HL-60 (cell line): ENCODE results near the gene FAM47B.

Source experiments
- DNase-seq, 2 experiments: peaks; one replicate each; pipeline ENCODE4 v3.0.0-alpha.2; 2010 to 2020; ENCODE audit warnings: low read depth in 1 of 2, low spot score in 1 of 2
- H3K27ac ChIP-seq: fragments of 250-450 bp; sonication (Bioruptor Pico); replicated peaks from 2 replicates; pipeline ENCODE4 v1.5.1; 2020; ENCODE audit warnings: mild to moderate bottlenecking, moderate library complexity
- H3K27me3 ChIP-seq: fragments of 250-450 bp; sonication (Bioruptor Pico); 2 replicates; pipeline ENCODE4 v1.5.1; 2021; ENCODE audit warnings: mild to moderate bottlenecking, moderate library complexity; ENCODE audit not compliant: insufficient read depth, poor library complexity, severe bottlenecking
- H3K4me3 ChIP-seq: replicated peaks from 2 replicates; pipeline ENCODE4 v1.5.1; 2011; ENCODE audit warnings: mild to moderate bottlenecking, control low read depth, low read length; ENCODE audit not compliant: insufficient read depth
- CTCF ChIP-seq: IDR thresholded peaks from one replicate; pipeline ENCODE4 v1.5.1; 2011; ENCODE audit warnings: low read length, control low read depth, inconsistent platforms; ENCODE audit not compliant: insufficient read depth
- GABPA ChIP-seq: IDR thresholded peaks from 2 replicates; pipeline ENCODE4 v1.6.1; 2012; ENCODE audit warnings: low read depth
- POLR2AphosphoS5 ChIP-seq: IDR thresholded peaks from 2 replicates; pipeline ENCODE4 v1.6.1; 2012; ENCODE audit warnings: low read depth
- REST ChIP-seq: IDR thresholded peaks from 2 replicates; pipeline ENCODE4 v1.6.1; 2012; ENCODE audit warnings: low read depth; ENCODE audit not compliant: insufficient replicate concordance
- SPI1 ChIP-seq: IDR thresholded peaks from 2 replicates; pipeline ENCODE4 v1.6.1; 2012; ENCODE audit warnings: low read depth, mild to moderate bottlenecking, borderline replicate concordance

FAM47B gene

GRCh38 chrX:34903316-34903715, 39.3 kb upstream of the FAM47B start:
- TF ChIP-seq REST (no peak), CTCF (no peak), SPI1 (no peak), POLR2AphosphoS5 (no peak), GABPA (no peak)
- Histone ChIP-seq H3K27ac (no peak overlapping the region), H3K27me3 (no peaks in the 10 kb centered on the region), H3K4me3 (no peak overlapping the region)
- DNase-seq: no peak

- Histone ChIP-seq H3K27me3 (no peaks in the 10 kb centered on the region), H3K4me3 (no peak overlapping the region), H3K27ac (no peak overlapping the region)
- TF ChIP-seq GABPA: no peak
- no peak for DNase-seq
Observed at GRCh38 chrX:34909151-34909550, 33.4 kb upstream of the FAM47B start.

- no peak overlapping the region for H3K27ac ChIP-seq
- no peak overlapping the region for H3K4me3 ChIP-seq
- TF ChIP-seq POLR2AphosphoS5: no peak
- no peak for TF ChIP-seq GABPA
- no peak for TF ChIP-seq REST
- TF ChIP-seq CTCF: no peak
- no peak for TF ChIP-seq SPI1
- no peak for DNase-seq
- no peaks in the 10 kb centered on the region for H3K27me3 ChIP-seq
Observed at GRCh38 chrX:34915463-34916225, 27.0 kb upstream of the FAM47B start.

- Histone ChIP-seq H3K4me3 (no peak overlapping the region), H3K27me3 (no peaks in the 10 kb centered on the region), H3K27ac (no peak overlapping the region)
- TF ChIP-seq CTCF (no peak), POLR2AphosphoS5 (no peak), SPI1 (no peak), REST (no peak), GABPA (no peak)
- no peak for DNase-seq
Observed at GRCh38 chrX:34917146-34917545, 25.4 kb upstream of the FAM47B start.
